CD4-positive, alpha-beta T cell treated with Interleukin-17A for 4 hours (primary cell): Measurements from ENCODE around the gene THAP4.

Source experiments
- DNase-seq: peaks from one replicate; pipeline ENCODE4 v3.0.0-alpha.2; 2020; ENCODE audit warnings: mixed read lengths

Gene THAP4

GRCh38 chr2:241545106-241545505 is 91.9 kb downstream of the THAP4 start:
- no peak for DNase-seq

GRCh38 chr2:241542278-241542605 is 94.7 kb downstream of the THAP4 start:
- DNase-seq = no peak

- no peak for DNase-seq
Observed at GRCh38 chr2:241541564-241542277, 95.2 kb downstream of the THAP4 start.

GRCh38 chr2:241540771-241541561 is 96.0 kb downstream of the THAP4 start:
- peak; percentile 54 for DNase-seq

GRCh38 chr2:241540401-241540770 is 96.6 kb downstream of the THAP4 start:
- DNase-seq = no peak

- DNase-seq = no peak
Observed at GRCh38 chr2:241539616-241540374, 97.2 kb downstream of the THAP4 start.

GRCh38 chr2:241538838-241539615 is 97.9 kb downstream of the THAP4 start:
- no peak for DNase-seq

- no peak for DNase-seq
Observed at GRCh38 chr2:241535871-241536655, 100.9 kb downstream of the THAP4 start.

- no peak for DNase-seq
Observed at GRCh38 chr2:241534701-241535375, 102.1 kb downstream of the THAP4 start.
